K562 (cell line): Measurements from ENCODE around the gene NXF1. TPM values are rescaled to one million over a fixed set of nuclear protein-coding genes. Genes with fewer than 3 reads are reported as not detected.

ENCODE experiments used
- AFF1 ChIP-seq, 2 experiments: fragments of 450-650 bp; IDR thresholded peaks; 2 replicates each; pipeline ENCODE4 v1.6.1; 2018; ENCODE audit warnings: mild to moderate bottlenecking in 2 of 2, low read depth in 1 of 2; ENCODE audit not compliant: partially characterized antibody in 2 of 2
- CEBPG ChIP-seq, 3 experiments: fragments of 200-800 bp in 1 of 3; sonication (Bioruptor generic) in 1 of 3; sonication (generic) in 1 of 3; formaldehyde crosslinking in 1 of 3; IDR thresholded peaks in 2 of 3; conservative IDR thresholded peaks in 1 of 3; 2 replicates each; pipeline versions ENCODE4 v1.6.1 to v1.8.0; 2016 to 2022; ENCODE audit warnings: missing compliant biosample characterization in 2 of 3, missing genetic modification characterization in 2 of 3, mild to moderate bottlenecking in 1 of 3, missing genetic modification reagents in 1 of 3
- ELF1 ChIP-seq: fragments of 200-800 bp; sonication (Bioruptor generic); IDR thresholded peaks from 2 replicates; pipeline ENCODE4 v1.6.1; 2016; ENCODE audit warnings: missing genetic modification characterization, missing compliant biosample characterization
- FUS ChIP-seq: fragments of 200-400 bp; formaldehyde crosslinking; optimal IDR thresholded peaks from 2 replicates; pipeline ENCODE3; 2017; ENCODE audit warnings: low read depth, low read length
- GATA2 ChIP-seq: sonication (generic); formaldehyde crosslinking; IDR thresholded peaks from 2 replicates; pipeline ENCODE4 v1.4.0; 2020; ENCODE audit warnings: mild to moderate bottlenecking, missing genetic modification reagents
- LCOR ChIP-seq: sonication (generic); formaldehyde crosslinking; IDR thresholded peaks from 2 replicates; pipeline ENCODE4 v1.8.0; 2022; ENCODE audit warnings: mild to moderate bottlenecking, missing genetic modification reagents
- MLX ChIP-seq, 2 experiments: fragments of 450-650 bp in 1 of 2; sonication (generic) in 1 of 2; formaldehyde crosslinking; conservative IDR thresholded peaks; 2 replicates each; pipeline versions ENCODE4 v1.4.0 to v1.8.1; 2020 to 2022; ENCODE audit warnings: mild to moderate bottlenecking in 1 of 2, missing genetic modification reagents in 1 of 2
- PBX2 ChIP-seq, 2 experiments: IDR thresholded peaks in 1 of 2; conservative IDR thresholded peaks in 1 of 2; 2 replicates each; pipeline ENCODE4 v1.6.1; 2016; ENCODE audit warnings: low read depth in 2 of 2, mild to moderate bottlenecking in 1 of 2, missing compliant biosample characterization in 1 of 2, missing genetic modification characterization in 1 of 2, moderate library complexity in 1 of 2
- ZBTB7A ChIP-seq: IDR thresholded peaks from 2 replicates; pipeline ENCODE4 v1.6.1; 2011; ENCODE audit warnings: low read depth, mild to moderate bottlenecking, low read length, moderate library complexity, borderline replicate concordance; ENCODE audit not compliant: control insufficient read depth
- ZHX1 ChIP-seq: fragments of 150-350 bp; conservative IDR thresholded peaks from 2 replicates; pipeline ENCODE4 v1.6.1; 2014; ENCODE audit warnings: low read length
- ZNF655 ChIP-seq: fragments of 250-450 bp; sonication (Bioruptor Pico); IDR thresholded peaks from 2 replicates; pipeline ENCODE4 v1.5.0; 2021
- ZNF696 ChIP-seq: fragments of 250-450 bp; sonication (Bioruptor Pico); conservative IDR thresholded peaks from 2 replicates; pipeline ENCODE4 v1.4.0; 2020; ENCODE audit warnings: mild to moderate bottlenecking, moderate library complexity
- polyA plus RNA-seq, 8 experiments: library from polyadenylated mRNA; depleted of rRNA in 4 of 8; stranded (reverse) in 5 of 8; unstranded in 3 of 8; fragments of >200 nt; fragmentation: Nextera tagmentation in 2 of 8; fragmentation: Illumina TruSeq in 1 of 8; extraction: Ambion mirVana in 2 of 8; extraction: Trizol in 1 of 8; gene quantifications; 2 replicates each; pipeline versions ENCODE4 v1.2.1 to v1.2.3, GENCODE V29; 2011 to 2014; ENCODE audit warnings: inconsistent platforms in 1 of 8, missing spikeins in 1 of 8
- total RNA-seq, 7 experiments: library from RNA; depleted of rRNA in 6 of 7; stranded (reverse); fragments of >200 nt in 6 of 7; fragmentation: Illumina TruSeq in 2 of 7; extraction: Trizol in 2 of 7; gene quantifications; 2 replicates each; pipeline versions ENCODE4 v1.2.1 to v1.2.3, GENCODE V29; 2011 to 2021; ENCODE audit warnings: low replicate concordance in 1 of 7

Gene NXF1
- total and polyA plus RNA-seq, 9 of the 15 experiments (the other 6 are each of a cell fraction or from before 2014, with no cell fraction given), result 18.1 to 98.3 (median 35.8) TPM

GRCh38 chr11:62805076-62805892, at the start of gene NXF1 (continued):
- peak; percentile 94 for TF ChIP-seq FUS
- peak in 1 of 2 experiments; percentile 84; a peak in 1 of 4 replicates for TF ChIP-seq MLX (CRISPR knock-in tag; conservative IDR thresholded peaks at IDR 0.05)
- peak; percentile 57; the same call in 1 of the 2 replicates for TF ChIP-seq ZBTB7A
- TF ChIP-seq CEBPG (CRISPR knock-in tag; IDR thresholded peaks at IDR 0.05), result no peak
- TF ChIP-seq CEBPG (tag; conservative IDR thresholded peaks at IDR 0.05 in 1 of 2, IDR thresholded peaks at IDR 0.05 in 1 of 2), result no peak
- TF ChIP-seq ZNF696, result no peak
- TF ChIP-seq PBX2 (CRISPR knock-in tag; IDR thresholded peaks at IDR 0.05; ENCODE audit: low read depth), result no peak
- no peak for TF ChIP-seq PBX2 (tag; conservative IDR thresholded peaks at IDR 0.05; ENCODE audit: low read depth)
- TF ChIP-seq ELF1 (tag), result no peak
- no peak for TF ChIP-seq ZNF655 (CRISPR knock-in tag)
- no peak for TF ChIP-seq GATA2 (CRISPR knock-in tag)
- TF ChIP-seq ZHX1, result no peak; the same call in 1 of the 2 replicates
- peak; percentile 93 for TF ChIP-seq LCOR
- TF ChIP-seq AFF1 (IDR thresholded peaks at IDR 0.05; ENCODE audit: low read depth in 1 of 2, partially characterized antibody in 2 of 2), result no peak
